GM19240 (cell line): Measurements from ENCODE around the gene GRAMD1B.
A peak's percentile ranks its signal among the peaks of the same experiment; 100 is the strongest.

Experiments
- DNase-seq: peaks from one replicate; pipeline ENCODE4 v3.0.0; 2011; ENCODE audit warnings: low spot score; ENCODE audit not compliant: insufficient read length

Gene GRAMD1B

DNA sequence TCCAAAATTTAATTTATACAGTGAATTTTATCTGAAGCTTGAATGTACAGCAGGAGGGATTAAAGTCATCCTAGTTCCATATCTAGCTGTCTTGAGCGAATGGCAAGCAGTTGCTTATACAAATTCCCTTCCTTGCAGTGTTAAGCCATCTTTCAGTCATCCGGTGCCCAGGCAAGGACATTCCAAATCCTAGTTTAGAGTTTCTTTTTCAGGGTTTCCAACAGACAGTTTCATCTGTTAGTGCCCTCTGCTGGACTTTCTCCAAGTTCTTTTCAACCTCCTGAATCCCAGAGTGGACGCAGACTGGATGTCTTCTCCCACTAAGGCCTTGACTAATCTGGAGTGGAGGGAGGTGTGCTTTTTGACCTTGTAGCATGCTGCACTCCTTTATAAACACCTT, 45.4 kb downstream of the GRAMD1B start:
- DNase-seq = no peak

DNA sequence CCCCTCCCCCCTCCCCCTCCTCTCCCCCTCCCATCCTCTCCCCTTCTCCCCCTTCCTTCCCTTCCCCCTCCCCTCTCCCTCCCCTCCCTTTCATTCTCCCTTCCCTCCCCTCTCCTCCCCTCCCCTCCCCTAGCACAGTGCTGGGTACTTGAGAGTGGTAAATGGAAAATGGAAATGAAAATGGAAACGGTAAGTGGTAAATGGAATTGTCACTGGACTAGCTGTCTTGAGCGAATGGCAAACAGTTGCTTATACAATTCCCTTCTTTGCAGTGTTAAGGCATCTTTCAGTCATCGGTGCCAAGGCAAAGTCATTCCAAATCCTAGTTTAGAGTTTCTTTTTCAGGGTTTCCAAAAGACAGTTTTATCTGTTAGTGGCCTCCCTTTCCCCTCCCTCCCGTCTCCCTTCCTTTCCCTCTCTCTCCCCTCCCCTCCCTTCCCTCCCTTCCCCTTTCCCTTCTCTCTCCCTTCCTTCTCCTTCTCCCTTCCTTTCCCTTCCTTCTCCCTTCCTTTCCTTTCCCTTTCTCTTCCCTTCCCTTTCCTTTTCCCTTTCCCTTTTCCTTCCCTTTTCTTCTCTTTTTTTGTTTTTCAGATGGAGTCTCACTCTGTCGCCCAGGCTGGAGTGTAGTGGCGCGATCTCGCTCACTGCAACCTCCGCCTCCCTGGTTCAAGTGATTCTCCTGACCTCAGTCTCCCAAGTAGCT, 47.3 kb downstream of the GRAMD1B start:
- DNase-seq = no peak

DNA sequence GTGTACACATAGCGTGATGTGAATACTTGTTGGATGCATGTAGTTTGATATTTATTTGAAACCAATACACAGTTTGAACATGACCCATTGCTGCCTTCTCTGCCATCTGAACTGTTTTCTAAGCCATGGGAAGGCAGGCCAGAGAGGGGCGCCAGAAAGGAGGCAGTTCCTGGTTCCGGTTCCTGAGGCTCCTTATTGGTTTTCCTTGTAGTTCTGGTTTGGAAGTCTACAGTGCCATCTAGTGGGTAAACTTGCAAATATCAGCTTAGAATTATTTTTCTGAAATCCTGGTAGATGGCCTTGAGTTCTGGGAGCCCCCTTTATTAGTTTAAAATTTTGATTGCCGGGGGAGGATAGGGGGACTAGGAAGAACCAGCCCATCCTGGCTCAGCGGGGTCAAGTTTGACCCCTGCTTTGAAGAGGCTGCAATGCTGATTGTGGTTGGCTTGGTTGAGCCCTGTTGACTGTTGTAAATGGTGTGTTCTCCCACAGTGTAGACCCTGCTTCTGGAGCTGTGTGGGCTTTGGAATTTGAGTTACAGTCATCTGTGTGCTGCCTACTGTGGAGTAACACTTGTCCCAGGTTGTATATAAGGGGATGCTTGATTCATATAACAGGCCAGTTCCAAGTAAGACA, 48.4 kb downstream of the GRAMD1B start:
- no peak for DNase-seq

DNA sequence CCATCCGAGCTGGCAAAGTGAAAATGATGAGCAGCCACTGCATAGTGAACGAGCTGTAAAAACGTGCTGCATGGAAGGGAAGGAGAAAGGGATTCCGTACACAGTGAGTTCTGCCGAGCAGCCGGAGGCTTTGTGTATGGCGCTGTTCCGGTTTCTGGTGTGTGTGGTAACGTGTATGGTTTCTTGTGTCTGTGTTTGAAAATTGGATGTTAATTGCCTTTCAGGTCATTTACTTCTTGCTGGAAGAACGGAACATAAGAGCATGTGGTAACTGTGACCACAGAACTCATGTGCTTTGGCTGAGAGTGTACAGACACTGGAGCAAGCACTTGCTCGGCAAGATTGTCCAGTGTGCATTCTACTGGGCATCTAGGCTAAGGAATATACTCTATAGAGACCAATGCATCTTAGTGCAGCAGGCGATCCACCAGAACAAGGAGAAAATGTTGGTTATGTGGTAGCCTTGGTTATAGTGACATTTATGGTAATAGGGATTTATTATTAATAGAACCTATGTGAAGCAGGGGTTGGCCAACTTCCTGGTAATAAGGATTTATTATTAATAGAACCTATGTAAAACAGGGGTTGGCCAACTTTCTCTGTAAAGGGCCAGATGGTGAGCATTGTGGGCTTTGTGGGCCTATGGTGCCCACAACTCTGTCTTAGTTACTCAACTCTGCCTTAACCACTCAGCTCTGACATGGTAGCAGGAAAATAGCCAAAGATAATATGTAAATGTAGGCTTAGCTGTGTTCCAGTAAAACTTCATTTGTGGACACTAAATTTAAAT, 49.2 kb downstream of the GRAMD1B start:
- peak; percentile 33 for DNase-seq

DNA sequence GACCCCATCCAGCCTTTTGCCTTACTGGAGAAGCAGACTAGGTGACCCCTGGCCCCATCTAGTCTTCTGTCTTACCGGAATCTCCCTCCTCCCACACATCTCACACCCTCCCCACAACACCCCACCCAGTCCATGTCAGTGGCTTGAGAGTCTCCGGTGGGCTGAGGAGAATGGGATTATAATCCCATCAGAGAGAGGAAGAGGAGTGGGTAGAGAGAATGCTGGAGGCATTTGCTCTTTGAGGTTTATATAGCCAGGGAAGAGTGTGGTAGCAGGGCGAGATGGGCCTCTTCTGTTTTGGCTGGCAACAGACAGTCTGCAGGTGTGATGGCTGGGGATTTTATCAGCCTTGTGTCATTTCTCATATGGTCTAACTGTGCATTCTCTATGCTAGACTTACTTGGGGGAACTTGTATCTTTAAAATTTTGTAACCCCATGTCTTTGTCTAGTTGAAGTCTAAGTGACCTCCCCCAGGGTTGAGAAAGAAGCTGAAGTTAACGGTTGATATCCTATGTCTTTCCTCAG, 50.3 kb downstream of the GRAMD1B start:
- no peak for DNase-seq

DNA sequence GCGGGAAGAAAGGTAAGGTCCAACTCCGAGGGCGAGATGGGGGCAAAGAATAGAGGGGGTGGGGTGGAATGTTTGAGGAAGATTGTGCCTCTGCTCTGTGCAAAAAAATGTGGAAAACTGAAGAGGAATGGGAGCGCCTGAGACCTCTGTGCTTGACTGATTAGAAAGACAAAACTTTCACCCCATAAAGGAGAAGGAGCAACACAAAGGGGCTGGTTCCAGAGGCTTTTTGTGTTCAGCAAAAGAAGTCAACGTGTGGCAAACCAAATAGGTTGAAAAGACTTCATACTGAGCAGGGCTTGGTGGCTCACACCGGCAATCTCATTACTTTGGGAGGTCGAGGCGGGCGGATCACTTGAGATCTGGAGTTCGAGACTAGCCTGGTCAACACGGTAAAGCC, 50.8 kb downstream of the GRAMD1B start:
- no peak for DNase-seq

DNA sequence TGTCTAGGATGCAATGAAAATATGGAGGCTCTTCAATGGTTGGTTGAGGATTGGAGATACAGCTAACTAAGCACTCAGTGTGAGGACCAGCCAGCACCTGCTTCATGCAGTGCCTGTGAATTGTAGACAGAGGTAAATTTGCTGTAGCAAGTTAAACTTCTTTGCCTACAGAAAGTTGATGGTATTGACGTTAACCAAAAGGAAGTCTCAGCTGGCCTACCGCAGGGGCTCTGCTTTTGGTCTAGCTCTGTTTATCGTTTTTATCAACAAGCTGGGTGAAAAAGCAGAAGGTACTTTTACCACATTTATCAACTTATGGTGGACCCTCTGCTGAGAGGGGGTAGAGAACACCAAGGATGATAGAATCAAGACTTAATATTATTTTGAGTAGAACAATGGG, 51.6 kb downstream of the GRAMD1B start:
- DNase-seq = no peak

DNA sequence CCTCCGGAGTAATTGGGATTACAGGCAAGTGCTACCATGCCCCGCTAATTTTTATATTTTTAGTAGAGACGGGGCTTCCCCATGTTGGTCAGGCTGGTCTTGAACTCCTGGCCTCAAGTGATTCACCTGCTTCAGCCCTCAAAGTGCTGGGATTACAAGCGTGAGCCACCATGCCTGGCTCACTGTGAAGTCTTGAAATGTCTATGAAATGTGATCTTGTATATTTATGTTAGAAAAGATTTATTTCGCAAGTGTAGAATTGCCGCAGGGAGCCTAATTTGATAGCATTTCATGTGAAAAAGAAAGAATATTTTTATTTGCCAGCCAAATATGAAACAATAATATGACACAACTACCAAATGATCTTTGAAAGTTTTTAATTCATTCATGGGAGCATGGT, 52.1 kb downstream of the GRAMD1B start:
- DNase-seq = no peak

DNA sequence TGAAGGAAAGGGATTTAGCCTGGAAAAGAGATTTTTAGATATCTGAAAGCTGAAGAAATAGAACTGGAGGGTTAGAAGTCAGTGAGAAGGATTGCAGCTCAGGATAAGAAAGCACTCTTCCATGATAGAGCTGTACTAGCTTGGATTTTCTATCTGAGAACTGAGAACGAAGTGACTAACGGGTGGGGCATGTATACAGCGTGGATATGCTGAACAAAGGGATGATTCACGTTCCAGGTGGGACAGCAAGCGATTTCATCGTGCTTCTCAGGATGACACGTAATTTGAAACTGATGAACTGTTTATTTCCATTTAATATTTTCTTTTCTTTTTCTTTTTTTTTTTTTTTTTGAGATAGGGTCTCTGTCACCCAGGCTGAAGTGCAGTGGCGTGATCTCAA, 53.0 kb downstream of the GRAMD1B start:
- no peak for DNase-seq

DNA sequence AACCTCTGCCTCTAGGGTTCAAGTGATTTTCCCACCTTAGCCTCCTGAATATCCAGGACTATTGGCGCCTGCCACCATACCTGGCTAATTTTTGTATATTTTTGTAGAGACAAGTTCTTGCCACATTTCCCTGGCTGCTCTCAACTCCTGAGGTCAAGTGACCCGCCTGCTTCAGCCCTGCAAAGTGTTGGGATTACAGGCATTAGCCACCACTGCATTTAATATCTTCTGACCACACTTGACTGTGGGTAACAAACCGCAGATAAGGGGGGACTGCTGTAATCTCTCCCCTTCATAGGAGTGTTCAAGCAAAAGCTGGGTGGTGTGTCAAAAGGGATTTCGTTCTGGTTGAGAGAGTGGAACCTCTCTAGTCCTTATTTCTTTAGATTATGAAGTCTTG, 53.4 kb downstream of the GRAMD1B start:
- no peak for DNase-seq

DNA sequence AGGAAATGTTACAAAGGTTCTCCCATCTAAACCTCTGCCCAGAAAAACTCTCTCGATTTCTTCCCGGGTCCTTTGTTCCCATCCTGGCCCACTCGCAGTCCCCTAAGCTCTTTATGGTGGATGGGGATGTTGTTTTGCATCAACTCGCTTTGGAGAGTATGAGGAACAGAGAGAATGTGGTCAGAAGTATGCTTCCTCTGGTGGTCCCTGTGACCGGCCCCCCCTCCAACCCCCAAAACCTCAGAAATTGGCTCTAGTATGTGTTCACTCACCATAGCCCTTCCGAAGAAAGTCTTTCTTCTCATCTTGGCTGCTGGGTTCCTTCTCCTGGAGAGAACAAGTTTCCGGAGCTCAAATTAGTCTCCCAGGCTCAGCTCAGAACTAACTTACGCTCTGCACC, 54.4 kb downstream of the GRAMD1B start:
- DNase-seq = no peak

DNA sequence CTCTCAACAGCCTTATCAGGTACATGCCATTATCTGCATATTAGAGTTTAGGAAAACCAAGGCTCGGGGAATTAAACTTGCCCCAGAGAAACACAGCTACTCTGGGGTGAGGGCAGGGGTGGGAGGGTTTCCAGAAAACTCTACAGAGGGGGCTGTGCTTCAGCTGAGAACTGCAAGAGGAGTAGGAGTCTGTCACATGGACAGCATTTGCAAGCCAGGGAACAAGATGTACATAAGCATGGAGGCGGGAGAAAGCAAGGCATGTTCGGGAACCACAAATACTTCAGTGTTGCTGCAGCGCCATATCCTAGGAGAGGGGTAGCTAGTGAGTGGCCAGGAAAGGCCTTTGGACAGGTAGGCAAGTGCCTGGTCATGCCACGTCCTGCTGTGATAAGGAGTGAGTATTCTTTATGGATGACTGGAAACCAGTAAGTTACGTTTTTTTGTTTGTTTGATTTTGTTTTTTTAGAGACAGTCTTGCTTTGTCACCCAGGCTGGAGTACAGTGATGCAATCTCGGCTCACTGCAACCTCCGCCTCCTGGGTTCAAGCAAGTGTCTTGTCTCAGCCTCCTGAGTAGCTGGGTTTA, 57.2 kb downstream of the GRAMD1B start:
- DNase-seq = no peak

DNA sequence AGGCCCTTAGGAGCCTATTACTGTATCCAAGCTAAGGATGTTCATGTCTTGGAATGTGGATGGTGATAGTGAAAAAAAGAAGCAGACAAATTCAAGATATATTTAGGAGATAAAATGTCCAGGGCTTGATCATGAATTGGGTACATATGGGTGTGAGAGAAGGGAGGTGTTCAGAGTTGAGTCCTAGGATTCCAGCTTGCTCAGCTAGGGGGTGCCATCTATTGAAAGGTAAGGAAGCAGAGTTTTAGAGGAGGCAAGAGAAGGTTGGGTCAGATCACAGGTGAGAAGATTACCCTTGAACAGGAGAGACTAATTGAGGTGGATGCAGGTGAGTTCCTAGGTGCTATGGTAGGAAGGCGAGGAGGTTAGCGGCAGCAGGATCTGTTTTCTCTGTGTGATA, 60.5 kb downstream of the GRAMD1B start:
- no peak for DNase-seq

DNA sequence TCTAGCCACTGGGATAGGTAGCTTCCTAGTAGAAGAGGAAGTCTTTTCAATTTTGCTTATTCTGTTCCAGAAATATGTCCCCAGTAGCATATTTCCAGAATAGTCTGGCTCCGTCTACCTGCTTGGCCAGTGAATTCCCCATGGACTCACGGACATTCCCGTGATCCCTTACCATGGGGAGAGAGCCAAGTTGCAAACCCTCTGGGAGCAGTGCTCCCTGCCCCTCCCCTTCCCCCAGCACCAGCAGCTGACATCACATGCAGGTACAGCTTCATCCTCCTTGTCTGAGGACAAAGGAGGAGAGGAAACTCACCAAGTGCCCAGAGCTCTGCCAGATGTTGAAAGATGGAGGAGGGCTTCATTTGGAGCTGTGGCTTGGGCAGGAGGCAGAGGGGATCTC, 61.2 kb downstream of the GRAMD1B start:
- DNase-seq = no peak

DNA sequence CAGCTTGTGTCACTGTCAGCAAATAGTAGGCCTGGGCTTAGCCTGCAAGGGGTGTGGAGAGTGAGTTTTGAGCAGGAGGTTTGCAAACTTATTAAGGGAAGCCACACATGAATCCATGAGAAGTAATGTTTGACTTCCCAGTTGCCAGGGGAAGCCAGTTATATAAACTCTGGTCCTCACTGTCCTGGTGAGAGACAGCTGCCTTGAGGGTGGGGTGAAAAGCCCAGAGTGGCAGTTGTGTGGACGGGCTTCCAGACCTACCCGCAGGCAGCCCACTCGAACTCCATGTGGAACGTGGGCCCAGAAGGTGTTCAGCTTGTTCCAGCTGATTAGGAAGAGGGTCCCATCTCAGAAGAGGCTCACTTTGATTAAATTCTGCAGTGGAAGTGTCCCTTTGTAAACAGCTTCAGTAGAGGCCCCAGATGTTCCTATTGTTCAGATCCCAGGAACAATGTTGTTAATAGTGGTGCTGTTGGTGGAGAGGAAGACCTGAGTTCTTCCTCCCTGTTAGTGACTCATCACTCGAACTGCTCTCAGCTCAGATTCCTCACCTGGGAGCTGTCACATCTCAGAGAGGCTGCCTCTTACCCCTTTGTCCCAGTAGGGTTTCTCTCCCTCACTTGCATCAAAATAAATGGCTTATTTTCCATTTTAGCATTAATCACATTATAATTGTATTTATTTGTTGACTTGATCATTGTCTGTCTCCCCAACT, 63.4 kb downstream of the GRAMD1B start:
- no peak for DNase-seq

DNA sequence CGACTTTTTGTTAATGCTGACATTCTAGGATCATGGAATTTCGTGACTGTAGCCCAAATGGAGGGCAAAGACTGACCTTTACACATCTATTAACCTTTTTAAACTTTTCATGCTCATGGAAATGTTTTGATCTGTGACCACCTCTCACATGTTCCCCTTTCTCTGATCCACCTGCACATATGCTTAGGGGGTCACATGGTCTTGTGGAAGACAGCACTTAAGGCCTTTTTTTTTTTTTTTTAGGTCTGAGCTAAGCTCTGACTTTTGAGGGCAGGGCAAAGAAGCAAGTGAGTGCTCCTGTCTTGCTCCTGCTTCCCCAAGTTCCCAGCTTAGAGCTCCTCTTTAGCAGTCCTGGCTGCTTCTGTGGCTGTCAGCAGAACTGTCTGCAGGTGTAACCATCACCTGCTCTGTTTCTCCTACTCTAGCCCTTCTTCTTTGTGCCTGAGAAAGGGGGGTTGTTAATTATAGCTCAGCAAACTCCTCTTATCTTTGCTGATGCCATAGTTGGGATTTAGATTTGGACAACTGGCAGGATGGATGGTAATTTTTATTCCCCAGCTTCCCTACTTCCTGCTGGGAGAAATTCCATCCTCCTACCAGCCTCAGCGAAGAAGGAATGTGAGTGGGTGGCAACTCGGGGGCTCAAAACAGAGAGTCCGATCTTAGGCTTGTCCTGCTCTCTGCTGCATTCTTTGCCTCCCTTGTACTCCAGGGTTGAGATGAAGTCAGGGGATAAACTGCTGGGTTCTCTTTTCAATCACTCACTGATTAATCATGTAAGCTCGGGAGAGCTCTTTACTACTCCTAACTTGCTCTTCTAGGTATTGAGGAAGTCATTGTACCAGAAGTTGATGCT, 64.4 kb downstream of the GRAMD1B start:
- no peak for DNase-seq

DNA sequence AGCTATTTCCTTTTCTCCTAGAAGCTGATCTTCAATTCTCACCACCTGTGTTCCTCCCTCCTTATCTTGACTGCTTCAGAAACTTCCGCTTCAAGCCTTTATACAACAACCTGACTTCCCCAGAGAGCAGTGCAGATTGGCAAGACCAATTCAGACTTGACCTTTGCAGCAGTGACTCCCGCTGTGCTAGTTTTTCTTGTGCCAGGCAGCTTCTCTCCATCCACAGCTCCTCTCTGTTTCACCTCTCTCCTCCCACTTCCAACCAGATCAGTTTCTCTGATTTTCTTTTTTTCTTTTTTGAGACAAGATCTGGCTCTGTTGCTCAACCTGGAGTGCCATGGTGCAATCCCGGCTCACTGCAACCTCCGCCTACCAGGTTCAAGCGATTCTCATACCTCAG, 74.3 kb downstream of the GRAMD1B start:
- no peak for DNase-seq

DNA sequence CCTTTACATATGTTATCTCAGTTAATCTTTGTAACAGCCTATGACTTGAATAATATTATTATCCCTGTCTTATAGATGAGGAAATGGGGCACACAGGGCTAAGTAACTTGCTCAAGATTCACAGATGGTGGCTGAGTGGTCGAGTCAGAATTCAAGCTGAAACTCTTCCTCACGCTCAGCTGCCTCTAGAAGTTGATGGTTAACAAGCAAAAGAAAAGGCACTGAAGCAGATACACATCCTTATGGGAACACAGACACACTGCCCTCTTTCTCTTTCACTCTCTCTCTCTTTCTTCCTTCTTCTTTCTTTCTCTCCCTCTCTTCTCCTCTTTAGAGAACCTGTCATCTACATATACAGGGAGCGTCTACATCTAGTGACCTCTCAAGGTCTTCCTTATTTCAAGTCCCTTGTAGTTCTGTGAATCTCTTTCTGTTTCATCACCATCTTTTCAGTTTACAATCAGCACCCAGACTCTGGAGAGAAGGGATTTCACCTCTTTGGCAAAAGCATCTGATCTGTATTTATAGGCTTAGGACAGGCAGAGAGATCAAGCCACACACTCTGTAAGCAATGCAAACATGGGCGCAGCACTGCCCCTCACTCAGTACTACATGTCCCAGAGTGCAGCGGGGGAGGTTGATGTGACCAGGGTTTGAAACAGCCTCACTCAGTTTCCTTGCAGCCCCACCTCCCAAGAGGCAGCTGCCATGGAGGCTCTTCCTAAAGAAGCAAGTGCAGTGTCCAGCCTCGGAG, 75.7 kb downstream of the GRAMD1B start:
- DNase-seq = no peak

DNA sequence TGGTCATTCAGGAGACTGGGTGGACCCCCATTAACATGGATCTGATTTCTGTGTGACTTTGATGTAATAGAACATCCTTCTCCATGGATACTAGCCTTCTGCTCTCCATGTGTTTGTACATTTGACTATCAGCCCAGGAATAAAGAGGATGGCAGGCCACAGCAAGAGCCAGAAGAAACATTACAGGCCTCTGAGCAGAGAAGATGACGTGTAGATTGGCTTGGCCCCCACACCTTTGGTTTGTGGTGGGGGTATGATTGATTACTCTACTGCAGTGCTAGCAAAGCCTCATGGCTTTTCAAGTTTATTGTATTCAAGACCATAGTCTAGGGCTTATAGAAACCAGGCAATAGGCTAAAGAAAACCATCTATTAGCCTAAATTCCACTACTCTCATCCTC, 77.0 kb downstream of the GRAMD1B start:
- no peak for DNase-seq
